GM21529 (cell line): ENCODE measurements around the gene MDM4.

Source experiments
- ATAC-seq: cut with Tn5 transposase; IDR thresholded peaks from one replicate; pipeline ENCODE4 v1.9.1; 2021; ENCODE audit not compliant: unreplicated experiment

Gene MDM4

GRCh38 chr1:204576422-204576821, 60.2 kb downstream of the MDM4 start:
- ATAC-seq = no peak

DNA sequence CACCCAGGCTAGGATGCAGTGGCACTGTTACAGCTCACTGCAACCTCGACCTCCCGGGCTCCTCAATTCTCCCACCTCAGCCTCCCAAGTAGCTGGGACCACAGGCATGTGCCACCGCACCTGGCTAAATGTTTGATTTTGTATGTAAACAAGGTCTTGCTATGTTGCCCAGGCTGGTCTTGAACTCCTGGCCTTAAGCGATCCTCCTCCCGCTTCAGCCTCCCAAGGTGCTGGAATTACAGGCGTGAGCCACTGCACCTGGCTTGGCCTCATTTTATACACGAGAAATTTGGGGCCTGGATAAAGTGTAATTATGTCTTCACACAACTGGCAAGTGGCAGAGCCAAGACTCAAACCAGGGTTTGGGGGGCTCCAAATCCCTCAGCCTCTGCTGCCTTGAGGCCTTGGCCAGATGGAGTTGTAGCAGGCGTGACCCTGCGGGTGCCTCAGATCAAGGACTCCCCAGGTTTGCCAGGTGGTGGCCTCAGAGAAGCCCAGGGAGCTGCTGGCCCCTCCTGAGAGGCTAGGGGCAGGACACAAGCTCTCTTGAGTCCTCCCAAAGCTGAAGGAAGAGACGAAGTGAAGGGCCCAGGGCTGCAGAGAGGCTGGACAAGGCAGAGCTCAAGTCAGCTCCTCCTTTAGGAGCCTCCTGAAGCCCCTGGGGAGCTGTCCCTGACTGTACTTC, 61.7 kb downstream of the MDM4 start:
- no peak for ATAC-seq

GRCh38 chr1:204578867-204579664, 62.9 kb downstream of the MDM4 start:
- ATAC-seq = peak; percentile 83

- no peak for ATAC-seq
Observed at GRCh38 chr1:204579681-204580080, 63.5 kb downstream of the MDM4 start.

DNA sequence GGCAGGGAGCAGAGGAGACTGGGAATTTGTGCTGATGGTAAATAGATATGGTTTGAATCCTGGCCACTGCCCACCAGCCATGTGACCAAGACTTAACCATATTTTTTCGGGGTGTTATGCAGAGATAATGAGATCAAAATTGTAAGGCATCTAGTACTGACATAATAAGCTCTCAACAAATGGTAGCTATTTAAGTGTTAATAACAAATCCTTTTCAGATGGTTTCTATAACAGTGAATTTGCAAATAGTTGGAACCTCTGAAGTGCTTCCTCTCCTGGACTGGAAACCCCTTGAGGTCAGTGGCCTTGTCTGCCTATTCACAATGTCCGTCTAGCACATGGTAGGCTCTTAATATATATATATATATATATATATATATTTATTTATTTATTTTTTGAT, 64.7 kb downstream of the MDM4 start:
- no peak for ATAC-seq

DNA sequence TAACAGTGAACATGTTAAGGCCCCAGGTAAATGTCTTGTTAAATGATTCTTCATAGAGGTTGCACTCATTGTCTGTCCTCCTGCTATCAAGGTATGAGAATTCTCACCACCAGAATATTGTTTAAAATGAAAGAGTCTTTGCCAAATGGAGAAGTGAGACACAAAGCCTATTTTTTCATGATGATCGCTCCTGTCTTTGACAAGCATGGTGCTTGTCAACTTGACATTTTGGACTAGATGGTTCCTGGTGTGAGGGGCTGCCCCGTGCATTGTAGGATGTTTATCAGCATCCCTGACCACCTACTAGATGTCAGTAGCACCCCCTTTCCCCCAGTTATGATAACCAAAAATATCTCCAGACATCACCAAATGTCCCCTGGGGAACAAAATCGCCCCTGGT, 65.6 kb downstream of the MDM4 start:
- ATAC-seq = no peak

- no peak for ATAC-seq
Observed at GRCh38 chr1:204583909-204584632, 67.9 kb downstream of the MDM4 start.

DNA sequence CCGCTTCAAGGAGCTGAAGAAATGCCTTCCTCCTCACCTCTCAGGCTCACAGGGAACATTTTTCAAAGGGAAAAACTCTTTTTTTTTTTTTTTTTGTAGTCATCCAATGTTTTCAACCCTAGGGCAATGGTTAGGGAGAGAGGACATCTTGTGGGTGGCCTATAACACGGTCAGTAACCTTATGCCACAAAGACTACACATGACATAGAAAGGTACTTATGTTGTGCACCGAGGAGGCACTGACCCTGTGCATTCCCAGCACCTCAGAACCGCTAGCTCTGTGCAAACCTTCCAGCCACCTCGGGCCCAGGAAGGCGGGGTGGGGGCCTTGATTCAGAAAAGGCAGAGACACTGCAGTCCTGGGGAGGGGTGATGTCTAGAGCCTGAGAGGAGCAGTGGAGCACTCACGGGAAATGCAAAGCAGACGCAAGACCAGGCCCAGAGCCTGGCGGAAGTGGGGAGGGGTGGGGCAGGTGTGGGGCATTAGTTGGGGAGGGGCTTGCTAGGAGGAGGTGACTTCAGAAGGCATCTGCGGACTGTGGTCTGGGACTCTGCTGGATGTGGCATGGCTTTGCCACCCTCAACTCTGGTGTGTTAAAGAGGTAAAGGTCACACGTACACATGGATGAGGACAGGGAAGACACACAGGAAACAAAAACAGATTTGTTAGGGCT, 68.6 kb downstream of the MDM4 start:
- ATAC-seq = no peak

GRCh38 chr1:204587621-204588020, 71.4 kb downstream of the MDM4 start:
- ATAC-seq = no peak

DNA sequence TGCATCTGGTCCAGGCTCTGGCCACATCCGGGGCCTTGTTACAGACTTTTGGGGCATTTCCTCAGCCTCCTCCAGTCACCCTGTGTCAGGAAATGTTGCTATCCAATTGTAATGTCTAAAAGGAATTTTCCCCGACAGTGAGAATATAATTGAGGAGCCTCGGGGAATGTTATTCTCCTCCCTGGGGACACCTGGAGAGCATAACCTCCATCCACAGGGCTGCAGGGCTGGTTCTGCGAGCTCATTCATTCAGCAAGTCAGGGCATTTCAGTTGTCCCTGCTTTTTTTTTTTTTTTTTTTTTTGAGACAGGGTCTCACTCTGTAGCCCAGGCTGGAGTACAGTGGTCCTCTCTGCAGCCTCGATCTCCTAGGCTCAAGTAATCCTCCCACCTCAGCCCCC, 72.6 kb downstream of the MDM4 start:
- no peak for ATAC-seq

- no peak for ATAC-seq
Observed at GRCh38 chr1:204589409-204590038, 73.3 kb downstream of the MDM4 start.

DNA sequence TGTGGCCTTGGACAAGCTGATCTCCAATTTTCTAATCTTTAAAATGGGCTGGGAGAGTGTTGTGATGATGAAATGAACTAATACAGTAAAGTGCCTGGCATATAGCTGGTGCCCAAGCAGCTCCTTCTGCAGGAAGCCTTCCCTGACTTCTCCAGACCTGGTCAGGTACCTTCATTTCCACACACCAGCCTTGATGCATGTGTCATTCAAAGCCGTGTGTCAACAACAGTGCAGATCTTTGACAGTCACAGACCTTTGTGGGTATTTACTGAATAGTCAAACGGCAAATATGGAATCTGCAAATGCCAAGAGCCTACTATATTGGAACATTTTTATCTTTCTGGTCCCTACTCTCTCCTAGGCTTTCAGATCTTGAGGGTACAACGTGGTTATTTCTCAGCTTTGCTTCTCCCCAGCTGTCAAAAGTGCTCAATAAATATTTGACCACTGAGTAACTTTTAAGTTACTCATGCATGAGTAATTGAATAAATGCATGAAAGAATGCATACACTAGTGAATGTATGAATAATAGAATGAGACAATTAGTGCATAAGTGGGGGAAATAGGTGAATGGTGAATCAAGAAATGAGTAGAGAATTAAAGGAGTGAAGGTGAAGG, 75.4 kb downstream of the MDM4 start:
- ATAC-seq = no peak

GRCh38 chr1:204592246-204592948, 76.2 kb downstream of the MDM4 start:
- no peak for ATAC-seq

DNA sequence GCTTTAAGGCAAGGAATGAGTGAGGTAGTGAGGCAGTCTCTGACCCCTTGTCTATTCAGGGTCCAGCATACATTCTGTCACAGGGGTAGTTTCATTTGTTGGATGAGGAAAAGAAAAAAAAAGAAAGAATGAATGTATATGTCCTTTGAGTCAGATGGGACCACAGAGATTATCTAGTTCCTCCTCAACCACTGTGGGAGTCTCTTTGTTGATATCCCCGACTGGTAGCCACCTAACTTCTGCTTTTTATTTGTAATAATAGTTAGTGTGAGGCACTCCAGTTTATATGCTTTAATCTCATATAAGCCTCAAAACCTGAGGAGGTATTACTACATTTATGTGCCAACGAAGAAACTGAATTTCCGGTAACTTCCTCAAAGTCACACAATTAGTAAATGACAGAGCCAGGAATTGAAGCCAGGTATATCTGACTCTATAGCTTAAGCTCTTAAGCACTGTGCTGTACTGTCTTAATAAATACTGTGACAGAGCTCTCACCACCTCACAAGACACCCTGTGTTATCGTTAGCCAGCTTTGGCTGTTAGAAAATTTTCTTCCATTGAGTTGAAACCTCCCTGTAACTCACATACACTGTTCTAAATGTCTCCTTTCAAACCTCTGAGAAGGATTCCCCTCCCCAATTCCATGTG, 82.2 kb downstream of the MDM4 start:
- ATAC-seq = no peak

DNA sequence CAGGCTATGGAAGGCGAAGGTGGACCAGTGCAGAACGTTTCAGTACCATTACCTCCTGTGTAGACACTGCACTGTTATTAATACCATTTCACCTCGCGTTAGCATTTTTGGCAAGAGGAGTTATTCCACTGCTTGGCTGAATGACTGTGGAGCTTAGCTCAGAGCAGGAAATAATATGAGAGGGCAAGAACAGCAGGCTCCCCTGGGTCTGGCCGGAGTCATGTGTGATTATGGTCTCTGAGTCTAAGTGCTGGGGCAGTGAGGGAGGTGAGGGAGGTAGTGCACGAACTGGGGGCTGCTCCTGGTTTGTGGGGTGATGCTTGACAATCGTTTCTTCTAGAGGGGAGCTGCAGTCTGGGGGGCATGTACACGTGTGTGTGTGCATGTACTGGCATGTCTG, 82.9 kb downstream of the MDM4 start:
- ATAC-seq = no peak

DNA sequence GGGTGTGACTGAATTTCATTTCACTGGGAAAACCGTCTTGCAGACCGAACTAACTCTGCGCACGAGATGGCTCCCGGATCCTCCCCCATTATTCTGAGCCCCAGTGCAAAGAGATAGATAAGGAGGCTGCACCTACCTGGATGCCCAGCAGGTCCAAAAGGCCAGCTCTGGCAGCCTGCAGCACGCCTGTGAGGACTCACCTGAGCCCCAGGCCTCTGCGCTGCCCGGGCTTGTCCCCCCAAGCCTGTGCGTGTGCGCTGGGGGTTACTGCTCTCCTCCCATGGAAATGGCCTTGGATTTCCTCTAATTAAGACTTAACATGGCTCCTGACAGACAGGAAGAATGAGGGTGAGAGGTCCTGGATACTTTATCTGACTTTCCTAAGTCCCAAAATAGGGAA, 83.4 kb downstream of the MDM4 start:
- ATAC-seq = no peak

DNA sequence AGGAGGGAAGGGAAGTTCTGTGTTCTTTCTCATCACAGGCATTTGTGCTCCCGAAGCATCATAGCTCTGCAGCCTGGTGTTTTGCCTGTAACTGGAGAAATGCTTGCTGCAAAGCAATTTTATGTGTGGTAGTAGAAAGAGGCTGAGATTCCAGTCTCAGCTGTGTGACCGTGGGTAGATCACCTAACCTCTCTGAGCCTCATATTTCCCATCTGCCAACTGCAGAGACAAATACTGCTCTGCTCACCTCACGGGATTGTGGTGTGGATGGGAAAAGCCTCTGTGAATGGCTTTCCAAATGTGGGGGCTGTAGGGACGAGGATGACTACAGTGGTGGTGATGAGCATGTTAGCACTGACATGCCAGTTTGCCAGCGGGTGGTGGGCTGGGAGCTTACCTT, 84.0 kb downstream of the MDM4 start:
- no peak for ATAC-seq

DNA sequence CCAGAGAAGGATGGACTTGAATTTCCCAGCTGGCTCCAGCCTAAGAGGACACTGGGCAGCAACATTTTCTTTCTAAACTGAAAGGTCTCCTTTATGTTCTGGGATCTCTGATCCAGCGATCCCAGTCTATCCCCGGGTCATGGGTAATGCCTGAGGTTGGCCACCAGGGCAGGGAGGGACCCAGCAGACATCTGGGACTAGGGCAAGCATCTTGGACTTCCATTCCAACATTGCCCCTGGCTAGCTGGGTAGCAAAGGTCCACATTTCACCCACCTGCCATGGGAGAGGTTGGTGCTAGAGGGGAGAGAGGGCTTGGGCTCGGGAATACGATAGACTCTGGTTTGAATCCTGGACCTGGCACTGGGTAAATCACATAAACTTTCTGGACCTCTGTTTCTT, 84.8 kb downstream of the MDM4 start:
- ATAC-seq = no peak

GRCh38 chr1:204602111-204602579, 85.9 kb downstream of the MDM4 start:
- ATAC-seq = no peak
